Astrocyte (in vitro differentiated cells and primary cell): Measurements from ENCODE around the gene NCOR1. TPM values are rescaled to one million over a fixed set of nuclear protein-coding genes. Genes with fewer than 3 reads are reported as not detected.
"Not testable (repeated sequence)": the region's sequence is repeated elsewhere in the genome, so short reads cannot be mapped to it uniquely, and the experiment has no call there.

ENCODE experiments used
- DNase-seq: peaks from one replicate; pipeline ENCODE4 v3.0.0-alpha.2; 2010; ENCODE audit warnings: low read depth
- FAIRE-seq: peaks from 2 replicates; lab custom pipeline; 2011; peaks lifted over from hg19 to GRCh38; lab: Jason Lieb, UNC
- H2AFZ ChIP-seq: 2 replicates; pipeline ENCODE4 v1.6.0; 2012; ENCODE audit warnings: low read depth, low read length, inconsistent platforms
- H3K27ac ChIP-seq: 2 replicates; pipeline ENCODE4 v1.5.1; 2011; ENCODE audit warnings: low read depth, low read length, inconsistent platforms
- H3K27me3 ChIP-seq: 2 replicates; pipeline ENCODE4 v1.6.0; 2011; ENCODE audit warnings: low read length, inconsistent platforms; ENCODE audit not compliant: insufficient read depth
- H3K36me3 ChIP-seq: 2 replicates; pipeline ENCODE4 v1.5.1; 2011; ENCODE audit warnings: low read length, inconsistent platforms; ENCODE audit not compliant: insufficient read depth
- H3K4me1 ChIP-seq: 2 replicates; pipeline ENCODE4 v1.5.1; 2011; ENCODE audit warnings: low read length, inconsistent platforms; ENCODE audit not compliant: insufficient read depth
- H3K4me2 ChIP-seq: 2 replicates; pipeline ENCODE4 v1.6.0; 2012; ENCODE audit warnings: low read length, inconsistent platforms
- H3K4me3 ChIP-seq: 2 replicates; pipeline ENCODE4 v1.5.1; 2011; ENCODE audit warnings: low read depth, mild to moderate bottlenecking, low read length, inconsistent platforms; ENCODE audit not compliant: insufficient read depth
- H3K79me2 ChIP-seq: 2 replicates; pipeline ENCODE4 v1.6.0; 2012; ENCODE audit warnings: mild to moderate bottlenecking, low read length, inconsistent platforms; ENCODE audit not compliant: insufficient read depth
- H3K9ac ChIP-seq: 2 replicates; pipeline ENCODE4 v1.6.0; 2012; ENCODE audit warnings: mild to moderate bottlenecking, low read length, inconsistent platforms
- H3K9me3 ChIP-seq: 2 replicates; pipeline ENCODE4 v1.5.1; 2012; ENCODE audit warnings: low read depth, mild to moderate bottlenecking, low read length, inconsistent platforms; ENCODE audit not compliant: insufficient read depth
- H4K20me1 ChIP-seq: 2 replicates; pipeline ENCODE4 v1.6.0; 2012; ENCODE audit warnings: low read length, inconsistent platforms; ENCODE audit not compliant: insufficient read depth
- H3K27ac Mint-ChIP-seq: one replicate; pipeline ENCODE4 v1.8.0; 2021; ENCODE audit warnings: mild to moderate bottlenecking, mixed read lengths; ENCODE audit not compliant: unreplicated experiment
- H3K27me3 Mint-ChIP-seq: one replicate; pipeline ENCODE4 v1.8.0; 2021; ENCODE audit warnings: low read depth, mixed read lengths; ENCODE audit not compliant: unreplicated experiment
- H3K36me3 Mint-ChIP-seq: one replicate; pipeline ENCODE4 v1.8.0; 2021; ENCODE audit warnings: low read depth, mixed read lengths; ENCODE audit not compliant: unreplicated experiment
- H3K4me1 Mint-ChIP-seq: one replicate; pipeline ENCODE4 v1.8.0; 2021; ENCODE audit warnings: low read depth, mixed read lengths; ENCODE audit not compliant: unreplicated experiment
- H3K4me3 Mint-ChIP-seq: one replicate; pipeline ENCODE4 v1.8.0; 2021; ENCODE audit warnings: mild to moderate bottlenecking, moderate library complexity, mixed read lengths; ENCODE audit not compliant: unreplicated experiment
- H3K9me3 Mint-ChIP-seq: one replicate; pipeline ENCODE4 v1.8.0; 2021; ENCODE audit warnings: mild to moderate bottlenecking, mixed read lengths; ENCODE audit not compliant: unreplicated experiment
- CTCF ChIP-seq: IDR thresholded peaks from 2 replicates; pipeline ENCODE4 v1.5.1; 2011; ENCODE audit warnings: low read depth, mild to moderate bottlenecking, inconsistent platforms, low read length, moderate library complexity; ENCODE audit not compliant: insufficient read depth
- EZH2 ChIP-seq: IDR thresholded peaks from 2 replicates; pipeline ENCODE4 v1.6.1; 2012; ENCODE audit warnings: mild to moderate bottlenecking, low read length, inconsistent platforms; ENCODE audit not compliant: insufficient read depth
- total RNA-seq: library from RNA; stranded (reverse); gene quantifications from 2 replicates; pipeline ENCODE4 v1.2.1, GENCODE V29; 2021

NCOR1 gene
- total RNA-seq, 1 donor from 2014 or later = 119 TPM

- no peaks in the 10 kb centered on the region for H3K9me3 ChIP-seq
- H3K4me3 Mint-ChIP-seq = peak overlapping the region; percentile 45
- no peak overlapping the region for H3K9ac ChIP-seq
- H4K20me1 ChIP-seq = peaks cover 50% of the 10 kb centered on the region
- no peak for DNase-seq
- H3K27ac ChIP-seq = no peak overlapping the region
- TF ChIP-seq EZH2 (no peak), CTCF (no peak)
- no peak overlapping the region for H3K27ac Mint-ChIP-seq
- no peaks in the 10 kb centered on the region for H3K36me3 ChIP-seq
- no peaks in the 10 kb centered on the region for H3K27me3 ChIP-seq
- H3K4me1 ChIP-seq = peaks cover 15% of the 10 kb centered on the region
- H3K27me3 Mint-ChIP-seq = no peaks in the 10 kb centered on the region
- H3K36me3 Mint-ChIP-seq = no peaks in the 10 kb centered on the region
- H3K4me3 ChIP-seq = no peak overlapping the region
- peaks cover 97% of the 10 kb centered on the region for H3K79me2 ChIP-seq
- no peaks in the 10 kb centered on the region for H3K9me3 Mint-ChIP-seq
- FAIRE-seq = no peak
- H3K4me2 ChIP-seq = no peak overlapping the region
- no peak overlapping the region for H2AFZ ChIP-seq
- H3K4me1 Mint-ChIP-seq = peaks cover 10% of the 10 kb centered on the region
Observed at GRCh38 chr17:16211590-16211989, 3.7 kb downstream of the NCOR1 start.

- Histone ChIP-seq H4K20me1 (peaks cover 66% of the 10 kb centered on the region), H3K79me2 (peaks cover 98% of the 10 kb centered on the region)
- not testable (repeated sequence) for FAIRE-seq, H3K4me3 ChIP-seq, H3K27me3 Mint-ChIP-seq, H3K4me1 ChIP-seq, DNase-seq, H2AFZ ChIP-seq, H3K4me3 Mint-ChIP-seq, H3K9me3 ChIP-seq, H3K36me3 Mint-ChIP-seq, H3K9ac ChIP-seq, H3K27ac ChIP-seq, H3K9me3 Mint-ChIP-seq, H3K4me2 ChIP-seq, H3K27me3 ChIP-seq, H3K36me3 ChIP-seq
- Mint-ChIP-seq H3K4me1 (peaks cover 23% of the 10 kb centered on the region), H3K27ac (peak overlapping the region; percentile 66)
Observed at GRCh38 chr17:16204763-16205162, 10.6 kb downstream of the NCOR1 start.

DNA sequence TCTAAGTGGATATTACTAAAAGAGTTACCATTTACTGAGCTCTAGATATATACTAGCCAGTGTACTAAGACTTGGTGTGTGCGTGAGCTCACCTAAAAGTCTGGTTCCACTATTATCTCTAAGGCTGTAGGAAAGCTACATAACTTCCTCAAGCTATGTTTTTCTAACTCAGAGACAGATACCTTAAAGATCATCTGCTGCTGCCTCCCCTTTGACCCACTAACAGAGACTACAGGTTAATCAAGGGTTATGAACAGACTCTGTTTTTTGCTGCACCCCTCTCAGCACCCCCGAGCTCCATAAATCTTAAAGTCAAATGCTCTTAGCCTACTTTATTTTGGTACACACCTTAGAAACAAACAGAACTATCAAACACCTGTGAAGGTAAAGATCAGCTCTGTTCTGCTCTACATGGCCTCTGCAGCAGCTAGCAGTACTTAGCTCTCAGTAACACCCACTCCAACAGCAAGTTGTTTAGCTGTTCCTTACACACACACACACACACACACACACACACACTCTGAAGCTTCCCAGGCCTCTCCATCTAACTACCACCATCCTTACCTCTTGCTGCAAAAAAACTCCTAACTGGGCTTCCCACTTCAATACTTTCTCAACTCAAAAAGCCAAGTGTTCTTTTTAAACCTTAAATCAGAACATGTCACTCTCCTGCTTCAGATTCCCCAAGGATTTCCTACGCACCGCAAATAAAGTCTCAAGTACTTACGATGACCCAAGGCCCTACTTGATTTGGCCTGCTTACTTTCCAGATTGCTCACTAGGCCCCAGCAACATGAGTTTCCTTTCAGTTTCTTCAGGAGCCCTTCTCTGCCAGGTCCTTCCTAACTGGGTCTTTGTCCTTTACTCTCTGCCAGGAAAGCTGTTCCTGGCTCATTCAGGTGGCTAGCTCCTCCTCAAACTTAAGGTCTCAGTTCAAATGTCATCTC, 12.5 kb downstream of the NCOR1 start:
- not testable (repeated sequence) for H3K27ac ChIP-seq, FAIRE-seq, H3K27me3 ChIP-seq, H3K9me3 Mint-ChIP-seq, H3K9me3 ChIP-seq, H3K4me1 ChIP-seq, H3K36me3 ChIP-seq, H3K4me2 ChIP-seq, H3K4me3 ChIP-seq, H3K27ac Mint-ChIP-seq, H3K36me3 Mint-ChIP-seq, DNase-seq, H3K9ac ChIP-seq, H2AFZ ChIP-seq, H3K27me3 Mint-ChIP-seq
- Histone ChIP-seq H4K20me1 (peaks cover 69% of the 10 kb centered on the region), H3K79me2 (peaks cover 95% of the 10 kb centered on the region)
- Mint-ChIP-seq H3K4me1 (peaks cover 27% of the 10 kb centered on the region), H3K4me3 (peak overlapping the region; percentile 1)

- not testable (repeated sequence) for H3K4me3 Mint-ChIP-seq, FAIRE-seq
- peaks cover 74% of the 10 kb centered on the region for H4K20me1 ChIP-seq
Observed at GRCh38 chr17:16201693-16202131, 13.6 kb downstream of the NCOR1 start.

More at GRCh38 chr17:16201693-16202131, 13.6 kb downstream of the NCOR1 start:
- not testable (repeated sequence) for H3K27me3 Mint-ChIP-seq, H3K9me3 Mint-ChIP-seq, H3K27ac Mint-ChIP-seq, H3K36me3 ChIP-seq, H3K9me3 ChIP-seq, H3K4me3 ChIP-seq, H3K4me1 ChIP-seq, H3K27ac ChIP-seq, H2AFZ ChIP-seq, DNase-seq, H3K27me3 ChIP-seq, H3K4me2 ChIP-seq, H3K9ac ChIP-seq, H3K36me3 Mint-ChIP-seq
- peaks cover 95% of the 10 kb centered on the region for H3K79me2 ChIP-seq
- peaks cover 27% of the 10 kb centered on the region for H3K4me1 Mint-ChIP-seq
